ENCODE measurements around the gene ZNF226. TPM values are rescaled to one million over a fixed set of nuclear protein-coding genes. Genes with fewer than 3 reads are reported as not detected.

ZNF226 gene
- total RNA-seq, 1 donor from 2014 or later = 37.7 TPM

GRCh38 chr19:44176590-44176989, 11.7 kb downstream of the ZNF226 start:
- ChIA-PET POLR2A (no interaction called here), CTCF (no interaction called here)
- Mint-ChIP-seq H3K27me3 (no peaks in the 10 kb centered on the region), H3K4me1 (no peaks in the 10 kb centered on the region), H3K9me3 (peaks cover 59% of the 10 kb centered on the region), H3K36me3 (ENCODE audit: low read depth) (peaks cover 66% of the 10 kb centered on the region), H3K27ac (no peak overlapping the region), H3K4me3 (no peak overlapping the region)
- no peak for TF ChIP-seq CTCF (IDR thresholded peaks at IDR 0.05)
- intact Hi-C loops (cut with micrococcal nuclease) = no loop called here
- ATAC-seq (ENCODE audit: low read depth) (no peak), DNase-seq (no peak)

GRCh38 chr19:44180968-44181367, 16.1 kb downstream of the ZNF226 start:
- Mint-ChIP-seq H3K27me3 (no peaks in the 10 kb centered on the region), H3K4me1 (no peaks in the 10 kb centered on the region), H3K4me3 (no peak overlapping the region), H3K27ac (no peak overlapping the region), H3K36me3 (ENCODE audit: low read depth) (peaks cover 22% of the 10 kb centered on the region), H3K9me3 (peaks cover 53% of the 10 kb centered on the region)
- no peak for ATAC-seq (ENCODE audit: low read depth)
- no peak for TF ChIP-seq CTCF (IDR thresholded peaks at IDR 0.05)
- no peak for DNase-seq
- ChIA-PET POLR2A (no interaction called here), CTCF (no interaction called here)
- intact Hi-C loops (cut with micrococcal nuclease) = no loop called here

GRCh38 chr19:44182145-44182544, 17.2 kb downstream of the ZNF226 start:
- H3K36me3 Mint-ChIP-seq (ENCODE audit: low read depth) = peaks cover 12% of the 10 kb centered on the region
- H3K27ac Mint-ChIP-seq = no peak overlapping the region
- H3K4me1 Mint-ChIP-seq = no peaks in the 10 kb centered on the region
- no peak overlapping the region for H3K4me3 Mint-ChIP-seq
- TF ChIP-seq CTCF (IDR thresholded peaks at IDR 0.05) = no peak
- intact Hi-C loops (cut with micrococcal nuclease) = no loop called here
- H3K9me3 Mint-ChIP-seq = peaks cover 47% of the 10 kb centered on the region
- ChIA-PET CTCF (no interaction called here), POLR2A (no interaction called here)
- DNase-seq (no peak), ATAC-seq (ENCODE audit: low read depth) (no peak)
- H3K27me3 Mint-ChIP-seq = no peaks in the 10 kb centered on the region

GRCh38 chr19:44190020-44190419, 25.1 kb downstream of the ZNF226 start:
- CTCF ChIA-PET = no interaction called here
- Mint-ChIP-seq H3K4me3 (no peak overlapping the region), H3K27me3 (peaks cover 2% of the 10 kb centered on the region), H3K36me3 (ENCODE audit: low read depth) (peaks cover 15% of the 10 kb centered on the region), H3K4me1 (no peaks in the 10 kb centered on the region), H3K9me3 (peaks cover 33% of the 10 kb centered on the region), H3K27ac (no peak overlapping the region)
- no peak for DNase-seq
- TF ChIP-seq CTCF (IDR thresholded peaks at IDR 0.05) = no peak
- POLR2A ChIA-PET = no interaction called here
- intact Hi-C loops (cut with micrococcal nuclease) = no loop called here
- no peak for ATAC-seq (ENCODE audit: low read depth)

GRCh38 chr19:44192127-44192526, 27.2 kb downstream of the ZNF226 start:
- no peak overlapping the region for H3K4me3 Mint-ChIP-seq
- H3K27ac Mint-ChIP-seq = no peak overlapping the region
- TF ChIP-seq CTCF (IDR thresholded peaks at IDR 0.05) = no peak
- DNase-seq (no peak), ATAC-seq (ENCODE audit: low read depth) (no peak)
- peaks cover 12% of the 10 kb centered on the region for H3K36me3 Mint-ChIP-seq (ENCODE audit: low read depth)
- POLR2A ChIA-PET = interaction anchor here (0.5 kb wide), 1 partner anchor 45 kb away, joined by 3 read pairs; no protein-coding TSS in a partner anchor
- H3K9me3 Mint-ChIP-seq = peaks cover 38% of the 10 kb centered on the region
- CTCF ChIA-PET = no interaction called here
- peaks cover 2% of the 10 kb centered on the region for H3K27me3 Mint-ChIP-seq
- no peaks in the 10 kb centered on the region for H3K4me1 Mint-ChIP-seq
- intact Hi-C loops (cut with micrococcal nuclease) = no loop called here

All from activated B cell treated with CpG ODN at 0.5 μM for 24 hours (primary cell).